ENCODE results near the gene GNAS-AS1.

DNA sequence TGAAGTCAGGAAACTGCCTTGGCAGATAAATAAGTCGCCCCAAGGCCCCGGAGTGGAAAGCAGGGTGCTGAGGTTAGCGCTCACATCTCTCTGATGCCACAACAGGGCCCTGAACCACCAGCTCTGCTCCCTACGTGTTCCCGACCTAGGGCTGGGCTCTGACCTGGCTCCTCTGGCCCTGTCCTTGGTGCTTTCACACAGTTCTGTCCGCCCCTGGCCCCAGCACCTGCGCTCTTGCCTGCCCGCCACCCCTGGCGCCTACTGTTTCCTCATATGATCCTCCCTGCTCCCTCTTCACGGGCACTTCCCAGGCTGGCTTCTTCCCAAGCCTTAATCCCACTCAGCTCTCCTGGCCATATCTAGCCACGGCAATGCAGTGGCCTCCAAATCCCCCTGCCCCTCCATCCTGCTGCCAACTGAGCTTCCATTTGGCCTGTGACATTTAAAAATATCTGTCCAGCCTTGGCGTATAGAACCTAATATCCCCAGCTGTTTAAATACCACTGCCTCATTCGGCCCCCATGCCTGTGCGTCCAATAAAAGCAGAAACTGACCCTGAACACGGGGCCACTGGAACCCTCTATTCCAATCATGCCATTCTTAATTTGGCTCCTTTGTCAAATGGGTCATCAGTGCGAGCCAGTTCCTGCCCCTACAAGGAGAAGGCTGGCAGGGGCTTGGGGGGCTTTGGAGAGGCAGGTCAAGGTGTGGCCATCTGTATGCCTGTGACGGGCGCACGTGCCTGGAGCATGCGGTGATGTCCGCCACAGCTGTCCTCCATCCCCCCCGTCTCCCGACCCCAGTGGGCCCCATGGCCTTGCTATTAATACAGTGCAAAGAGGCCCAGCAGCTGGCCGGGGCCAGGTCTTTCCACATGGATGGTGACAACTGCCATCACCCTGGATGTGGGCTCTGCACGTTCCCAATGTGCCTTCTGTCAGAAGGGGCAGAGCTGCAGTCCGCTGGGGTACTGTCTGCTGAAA lies 27.7 kb downstream of the GNAS-AS1 start:
- TF ChIP-seq GATA2 (IDR thresholded peaks at IDR 0.05; ENCODE audit: low read depth, low read length) (no peak), GATA3 (IDR thresholded peaks at IDR 0.05; ENCODE audit: low read depth, low read length) (no peak)
